Chondrocyte (in vitro differentiated cells): ENCODE measurements around the gene GPX2. TPM values are rescaled to one million over a fixed set of nuclear protein-coding genes. Genes with fewer than 3 reads are reported as not detected.

Experiments used
- DNase-seq: peaks from one replicate; pipeline ENCODE4 v3.0.0; 2021; ENCODE audit warnings: mixed read lengths, low spot score
- H3K27ac Mint-ChIP-seq: one replicate; pipeline ENCODE4 v1.8.0; 2021; ENCODE audit warnings: mild to moderate bottlenecking, moderate library complexity, mixed read lengths; ENCODE audit not compliant: unreplicated experiment
- H3K27me3 Mint-ChIP-seq: 2 replicates; pipeline ENCODE4 v1.8.0; 2021; ENCODE audit warnings: low read depth, mixed read lengths
- H3K36me3 Mint-ChIP-seq: 2 replicates; pipeline ENCODE4 v1.8.0; 2021; ENCODE audit warnings: low read depth, mixed read lengths
- H3K4me1 Mint-ChIP-seq: 2 replicates; pipeline ENCODE4 v1.8.0; 2021; ENCODE audit warnings: low read depth, mild to moderate bottlenecking, mixed read lengths
- H3K4me3 Mint-ChIP-seq: one replicate; pipeline ENCODE4 v1.8.0; 2021; ENCODE audit warnings: mild to moderate bottlenecking, moderate library complexity, mixed read lengths; ENCODE audit not compliant: unreplicated experiment
- H3K9me3 Mint-ChIP-seq: 2 replicates; pipeline ENCODE4 v1.8.0; 2021; ENCODE audit warnings: low read depth, mixed read lengths
- total RNA-seq: library from RNA; stranded (reverse); gene quantifications from 3 replicates; pipeline ENCODE4 v1.2.1, GENCODE V29; 2021
- TF ChIP-seq, protein P1 (sequence below): fragments of 200-600 bp; sonication (generic); IDR thresholded peaks from 2 replicates; pipeline ENCODE4 v1.5.0; 2021; ENCODE audit warnings: antibody characterized with exemption, mild to moderate bottlenecking, moderate library complexity

GPX2 gene
- total RNA-seq, 1 donor from 2014 or later: not detected

DNA sequence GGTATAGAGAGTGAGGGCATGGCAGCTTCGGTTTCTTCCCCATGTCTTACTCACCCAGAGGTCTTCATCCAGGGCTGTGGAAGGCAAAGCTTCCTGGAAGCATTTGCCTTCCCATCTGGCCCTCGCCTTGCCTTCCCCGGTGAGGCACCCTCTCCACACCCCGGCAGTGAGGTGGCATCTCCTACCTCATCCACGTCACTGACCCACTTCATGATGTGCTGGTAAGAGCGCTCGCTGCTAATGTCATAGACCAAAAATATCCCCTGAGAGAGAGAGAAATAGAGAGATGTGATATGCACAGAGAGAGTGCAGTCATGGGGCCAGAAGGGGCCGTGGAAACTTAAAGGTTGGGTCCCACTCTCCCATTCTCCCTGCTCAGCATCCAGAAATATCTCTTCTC, 8.3 kb upstream of the GPX2 start:
- Mint-ChIP-seq H3K27ac (no peak overlapping the region), H3K4me3 (no peak overlapping the region), H3K36me3 (peaks cover 29% of the 10 kb centered on the region), H3K4me1 (no peaks in the 10 kb centered on the region), H3K9me3 (no peaks in the 10 kb centered on the region), H3K27me3 (no peaks in the 10 kb centered on the region)
- TF ChIP-seq, protein P1, sequence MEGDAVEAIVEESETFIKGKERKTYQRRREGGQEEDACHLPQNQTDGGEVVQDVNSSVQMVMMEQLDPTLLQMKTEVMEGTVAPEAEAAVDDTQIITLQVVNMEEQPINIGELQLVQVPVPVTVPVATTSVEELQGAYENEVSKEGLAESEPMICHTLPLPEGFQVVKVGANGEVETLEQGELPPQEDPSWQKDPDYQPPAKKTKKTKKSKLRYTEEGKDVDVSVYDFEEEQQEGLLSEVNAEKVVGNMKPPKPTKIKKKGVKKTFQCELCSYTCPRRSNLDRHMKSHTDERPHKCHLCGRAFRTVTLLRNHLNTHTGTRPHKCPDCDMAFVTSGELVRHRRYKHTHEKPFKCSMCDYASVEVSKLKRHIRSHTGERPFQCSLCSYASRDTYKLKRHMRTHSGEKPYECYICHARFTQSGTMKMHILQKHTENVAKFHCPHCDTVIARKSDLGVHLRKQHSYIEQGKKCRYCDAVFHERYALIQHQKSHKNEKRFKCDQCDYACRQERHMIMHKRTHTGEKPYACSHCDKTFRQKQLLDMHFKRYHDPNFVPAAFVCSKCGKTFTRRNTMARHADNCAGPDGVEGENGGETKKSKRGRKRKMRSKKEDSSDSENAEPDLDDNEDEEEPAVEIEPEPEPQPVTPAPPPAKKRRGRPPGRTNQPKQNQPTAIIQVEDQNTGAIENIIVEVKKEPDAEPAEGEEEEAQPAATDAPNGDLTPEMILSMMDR: no peak
- no peak for DNase-seq

DNA sequence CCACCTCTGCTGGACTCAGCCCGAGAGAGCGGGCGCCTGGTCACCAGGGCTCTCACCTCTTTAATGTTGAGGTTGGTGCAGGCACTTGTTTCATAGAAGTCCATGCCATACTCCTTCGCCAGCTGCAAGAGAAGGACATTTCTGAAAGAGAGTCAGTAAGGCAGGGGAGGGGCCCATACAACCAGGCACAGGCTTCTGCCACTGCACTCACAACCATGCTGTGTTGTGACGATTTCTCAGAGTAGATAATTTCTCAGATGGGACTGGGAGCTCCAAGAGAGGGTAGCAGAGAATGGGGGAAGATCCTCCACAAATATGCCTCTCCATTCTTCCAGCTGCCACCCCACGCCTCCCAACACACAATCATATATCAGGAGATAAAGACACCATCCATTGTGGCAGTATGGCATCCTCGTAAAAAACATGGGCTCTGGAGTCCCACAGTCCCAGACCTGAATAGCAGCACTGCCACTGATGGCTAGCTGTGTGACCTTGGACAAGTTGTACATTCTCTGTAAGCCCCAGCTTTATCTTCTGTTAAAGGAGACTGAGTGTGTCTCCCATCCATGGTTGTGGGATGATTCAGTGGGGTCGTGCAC, 6.2 kb upstream of the GPX2 start:
- no peak overlapping the region for H3K4me3 Mint-ChIP-seq
- H3K27me3 Mint-ChIP-seq: no peaks in the 10 kb centered on the region
- TF ChIP-seq, protein P1: no peak
- H3K36me3 Mint-ChIP-seq: peaks cover 30% of the 10 kb centered on the region
- no peaks in the 10 kb centered on the region for H3K4me1 Mint-ChIP-seq
- DNase-seq: no peak
- H3K9me3 Mint-ChIP-seq: no peaks in the 10 kb centered on the region
- no peak overlapping the region for H3K27ac Mint-ChIP-seq

DNA sequence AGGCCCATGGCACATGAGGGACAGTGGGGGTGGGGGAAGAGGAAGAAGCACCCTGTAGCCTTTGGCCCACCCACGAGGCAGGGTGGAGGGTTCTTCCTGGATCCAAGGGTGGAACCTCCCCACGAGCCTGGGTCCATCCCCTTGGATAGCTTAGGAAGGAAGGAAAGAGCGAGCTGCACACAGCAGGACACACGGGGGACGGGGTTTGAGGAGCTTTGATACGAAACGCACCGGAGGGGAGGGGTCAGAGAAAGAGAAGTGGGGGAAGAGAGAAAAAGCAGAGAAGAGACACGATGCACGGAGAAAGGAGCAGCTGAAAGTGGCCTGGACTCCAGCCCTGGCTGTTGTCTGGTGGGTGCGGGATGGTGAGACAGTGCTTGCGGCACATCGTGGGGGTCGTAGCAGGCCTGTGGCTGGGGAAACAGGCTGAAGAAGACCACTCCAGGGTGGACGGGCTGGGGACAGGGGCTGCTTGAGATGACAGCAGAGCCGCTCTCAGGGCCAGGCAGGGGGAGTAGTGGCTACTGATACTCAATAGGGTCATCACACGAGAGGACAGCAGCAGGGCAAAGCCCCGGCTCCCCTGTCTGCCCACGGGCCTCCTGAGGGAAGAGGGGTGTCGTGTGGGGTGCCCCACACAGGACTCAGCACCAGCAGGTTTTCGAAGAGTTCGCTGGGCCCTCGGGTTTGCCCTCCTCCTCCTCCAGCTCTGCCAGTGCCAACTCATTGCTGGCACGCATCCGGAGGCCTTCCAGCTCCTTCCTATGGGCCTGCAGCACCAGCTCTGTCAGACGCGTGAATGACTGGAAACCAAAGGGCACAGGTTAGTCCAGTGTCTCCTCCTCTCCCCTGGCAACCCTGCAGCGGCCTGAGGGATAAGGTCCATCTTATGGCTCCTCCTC, 5.4 kb upstream of the GPX2 start:
- no peaks in the 10 kb centered on the region for H3K27me3 Mint-ChIP-seq
- H3K4me1 Mint-ChIP-seq: no peaks in the 10 kb centered on the region
- H3K9me3 Mint-ChIP-seq: no peaks in the 10 kb centered on the region
- H3K4me3 Mint-ChIP-seq: no peak overlapping the region
- no peak for DNase-seq
- TF ChIP-seq, protein P1: no peak
- no peak overlapping the region for H3K27ac Mint-ChIP-seq
- peaks cover 30% of the 10 kb centered on the region for H3K36me3 Mint-ChIP-seq

DNA sequence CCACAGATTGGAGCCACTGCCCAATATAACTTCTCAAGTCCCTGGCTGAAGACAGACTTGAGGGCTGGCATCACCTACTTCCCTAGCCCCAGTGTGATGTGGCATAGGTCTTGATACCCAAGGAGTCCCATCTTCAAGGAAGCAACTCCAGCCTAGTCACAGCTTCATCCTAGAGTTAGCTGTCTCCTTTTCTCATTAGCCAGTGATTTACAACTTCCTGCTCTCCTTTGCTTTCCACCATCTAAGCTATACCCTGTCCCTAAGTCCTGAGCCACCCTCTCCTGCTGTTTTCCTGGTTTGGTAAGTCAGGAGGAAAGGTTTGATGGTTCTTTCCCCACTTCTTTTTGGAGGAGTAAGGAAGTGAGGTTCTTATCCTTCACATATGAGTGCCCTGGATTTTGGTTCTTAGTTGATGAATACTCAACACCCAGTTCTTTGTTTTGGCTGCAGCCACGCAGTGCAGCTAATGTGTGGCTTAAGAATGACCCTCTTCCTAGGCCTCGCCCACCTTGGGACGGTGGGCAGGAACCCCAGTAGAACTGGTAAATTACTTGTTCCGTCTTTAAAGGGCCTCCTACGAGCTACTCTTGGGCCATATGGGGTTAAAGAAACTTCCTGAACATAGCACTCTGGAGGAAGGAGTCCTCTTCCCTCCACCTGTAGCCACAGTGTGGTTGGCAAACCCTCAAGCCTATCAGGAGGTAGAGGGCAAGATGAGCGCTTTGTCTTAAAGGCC, 3.9 kb upstream of the GPX2 start:
- no peak for DNase-seq
- no peaks in the 10 kb centered on the region for H3K27me3 Mint-ChIP-seq
- H3K27ac Mint-ChIP-seq: no peak overlapping the region
- peaks cover 30% of the 10 kb centered on the region for H3K36me3 Mint-ChIP-seq
- TF ChIP-seq, protein P1: no peak
- no peak overlapping the region for H3K4me3 Mint-ChIP-seq
- no peaks in the 10 kb centered on the region for H3K4me1 Mint-ChIP-seq
- no peaks in the 10 kb centered on the region for H3K9me3 Mint-ChIP-seq

DNA sequence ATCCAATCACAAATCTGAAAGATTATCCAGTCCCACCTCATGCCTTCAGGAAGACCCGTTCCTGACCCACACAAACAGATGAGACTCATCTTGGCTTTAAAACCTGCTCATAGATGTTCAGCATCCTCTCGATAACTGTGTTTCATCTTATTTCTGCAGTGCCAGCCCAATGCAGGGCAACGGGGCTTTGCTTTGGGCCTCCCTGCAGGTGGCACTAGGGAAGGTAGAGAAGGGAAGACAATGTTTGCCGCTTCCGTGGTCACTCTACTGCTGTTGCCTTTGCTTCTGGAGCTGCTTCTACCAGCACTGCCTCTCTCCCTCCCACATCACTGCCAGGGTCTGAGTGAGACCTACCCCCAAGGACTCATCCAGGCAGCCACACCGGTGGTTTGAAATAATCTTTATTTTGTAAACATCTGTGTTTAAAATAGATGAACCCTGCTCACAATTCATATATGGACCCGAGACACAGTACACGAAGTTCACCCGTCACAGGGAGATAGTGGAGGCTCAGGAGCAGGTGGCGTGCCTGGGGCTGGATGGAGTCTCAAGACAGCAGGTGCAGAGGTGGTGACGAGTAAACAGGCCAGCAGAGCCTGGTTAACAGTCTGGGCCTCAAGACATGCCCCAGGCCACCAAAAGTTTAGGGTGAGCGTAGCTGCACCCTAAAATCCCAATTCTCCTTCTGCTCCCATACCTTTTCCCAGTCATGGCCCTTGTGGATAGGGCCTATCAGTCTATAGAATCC, 3.1 kb upstream of the GPX2 start:
- Mint-ChIP-seq H3K4me3 (no peak overlapping the region), H3K36me3 (peaks cover 23% of the 10 kb centered on the region), H3K9me3 (no peaks in the 10 kb centered on the region), H3K27me3 (no peaks in the 10 kb centered on the region), H3K27ac (no peak overlapping the region), H3K4me1 (no peaks in the 10 kb centered on the region)
- no peak for DNase-seq
- TF ChIP-seq, protein P1: no peak
